Measurements from ENCODE around the gene ZNF598.
A peak's percentile ranks its signal among the peaks of the same experiment; 100 is the strongest.

ZNF598 gene

DNA sequence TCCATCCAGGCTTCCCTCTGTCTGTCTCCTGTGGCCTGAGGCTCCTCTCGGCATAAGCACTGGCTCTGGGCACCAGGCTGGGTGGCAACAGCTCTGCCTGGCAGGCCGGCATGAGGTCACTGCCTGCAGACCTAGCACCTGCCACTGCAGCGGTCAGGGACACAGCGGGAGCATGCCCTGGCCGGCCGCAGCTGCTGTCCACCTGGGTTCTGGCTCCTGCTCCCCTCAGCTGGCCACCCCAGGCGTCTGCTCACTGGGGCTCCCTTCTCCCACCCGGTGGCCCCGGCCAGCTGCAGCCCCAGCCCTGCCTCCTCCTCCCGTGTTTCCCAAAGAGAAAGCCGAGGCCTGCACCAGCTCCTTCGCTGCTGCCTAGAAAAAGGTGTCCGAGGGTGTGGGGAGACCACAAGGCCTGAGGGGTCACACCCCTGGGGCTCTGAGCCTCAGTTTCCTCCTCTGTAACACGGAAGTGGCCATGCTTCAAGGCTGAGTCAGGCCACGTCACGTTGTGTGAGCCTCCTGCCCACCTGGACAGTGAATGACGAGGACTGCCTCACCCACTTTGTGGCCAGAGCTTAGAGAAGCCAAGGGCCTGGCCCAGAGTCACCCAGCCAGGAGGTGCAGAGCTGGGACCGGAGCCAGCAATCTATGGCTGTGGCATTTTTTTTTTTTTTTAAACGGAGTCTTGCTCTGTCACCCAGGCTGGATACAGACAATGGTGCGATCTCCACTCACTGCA, 31.3 kb upstream of the ZNF598 start:
- no peak for TF ChIP-seq CTCF (IDR thresholded peaks at IDR 0.05; ENCODE audit: control insufficient read depth, insufficient read depth, low read depth, low read length, missing control alignments)
- DNase-seq (ENCODE audit: low read depth): no peak
- no peak overlapping the region for H3K4me3 ChIP-seq (ENCODE audit: control insufficient read depth, low read depth, low read length)

GRCh38 chr16:2040041-2040786, 30.6 kb upstream of the ZNF598 start:
- no peak overlapping the region for H3K4me3 ChIP-seq (ENCODE audit: control insufficient read depth, low read depth, low read length)
- no peak for TF ChIP-seq CTCF (IDR thresholded peaks at IDR 0.05; ENCODE audit: control insufficient read depth, insufficient read depth, low read depth, low read length, missing control alignments)
- no peak for DNase-seq (ENCODE audit: low read depth)

DNA sequence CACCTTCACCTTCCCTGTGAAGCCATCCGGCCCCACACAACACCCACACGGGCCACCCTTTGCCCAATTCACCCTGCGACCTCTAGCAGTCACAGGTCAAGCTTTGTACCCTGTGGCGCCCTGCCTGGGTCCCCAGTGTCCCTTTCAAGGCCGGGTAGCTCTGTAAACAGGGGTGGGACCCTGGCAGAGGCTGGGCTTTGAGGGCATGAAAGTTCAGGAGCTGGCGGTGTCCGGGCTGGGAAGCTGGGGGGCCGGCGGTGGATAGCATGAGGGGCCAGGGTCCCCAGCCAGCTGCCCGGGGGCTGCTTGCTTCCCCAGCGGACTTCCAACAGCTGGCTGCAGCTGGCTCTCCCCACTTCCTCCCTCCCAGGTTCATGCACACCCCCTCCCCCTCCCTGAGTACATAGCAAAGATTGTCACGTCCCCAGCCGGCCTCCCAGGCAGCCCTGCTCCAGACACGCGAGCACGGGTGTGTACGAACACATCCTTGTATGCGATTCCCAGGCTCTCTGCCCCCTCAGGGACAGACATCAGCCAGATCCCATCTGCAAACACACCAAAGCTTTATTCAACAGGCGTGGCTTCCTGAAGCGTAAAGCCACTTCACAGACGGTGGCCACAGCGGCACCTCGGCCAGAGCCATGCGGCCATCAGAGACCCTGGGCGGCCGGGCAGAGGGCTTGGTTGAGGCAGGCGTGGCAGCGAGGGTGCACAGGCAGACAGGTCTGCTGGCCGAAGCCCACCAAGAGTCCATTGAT, 29.8 kb upstream of the ZNF598 start:
- no peak overlapping the region for H3K4me3 ChIP-seq (ENCODE audit: control insufficient read depth, low read depth, low read length)
- DNase-seq (ENCODE audit: low read depth): peak; percentile 63
- TF ChIP-seq CTCF (IDR thresholded peaks at IDR 0.05; ENCODE audit: control insufficient read depth, insufficient read depth, low read depth, low read length, missing control alignments): no peak

DNA sequence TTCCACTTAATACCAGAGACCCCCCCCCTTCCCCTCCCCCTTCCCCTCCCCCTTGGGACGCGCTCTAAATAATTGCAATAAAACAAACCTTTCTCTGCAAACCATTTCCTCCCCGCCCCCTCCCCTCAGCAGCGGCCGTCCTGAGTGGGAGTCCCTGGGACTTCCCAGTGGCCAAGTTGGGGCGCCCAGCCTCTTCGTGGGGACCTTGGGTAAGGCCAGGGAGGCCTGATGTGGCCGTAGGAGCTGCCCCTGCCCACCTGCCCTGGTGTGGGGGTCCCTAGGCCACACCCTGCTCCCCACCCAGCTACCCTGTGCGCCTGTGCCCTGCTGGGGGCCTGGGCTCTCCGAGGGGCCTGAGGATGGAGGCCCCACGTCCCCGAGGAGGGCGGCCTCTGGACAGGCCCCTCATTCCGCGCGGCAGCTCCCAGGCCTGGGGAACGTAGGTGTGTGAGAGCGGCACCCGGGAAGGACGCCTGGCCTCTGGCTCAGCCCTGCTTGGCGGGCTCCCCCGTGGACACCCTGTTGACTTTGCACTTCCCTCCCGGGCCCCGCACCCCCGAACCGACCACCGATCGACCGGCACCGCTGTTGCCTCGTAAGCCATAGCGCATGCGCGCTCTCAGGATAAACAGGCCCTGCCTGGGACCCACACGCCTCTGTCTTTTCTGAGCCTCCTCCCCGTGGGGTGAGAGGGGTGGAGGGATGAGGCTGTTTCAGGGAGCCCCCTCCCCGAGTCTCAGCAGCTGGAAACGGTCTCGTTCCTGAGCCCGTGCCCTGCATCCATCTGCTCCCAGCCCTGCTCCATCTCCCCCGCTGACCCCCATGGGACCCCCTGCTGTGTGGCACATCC, 29.0 kb upstream of the ZNF598 start:
- TF ChIP-seq CTCF (IDR thresholded peaks at IDR 0.05; ENCODE audit: control insufficient read depth, insufficient read depth, low read depth, low read length, missing control alignments): no peak
- DNase-seq (ENCODE audit: low read depth): no peak

GRCh38 chr16:2037647-2038381, 28.2 kb upstream of the ZNF598 start:
- no peak for TF ChIP-seq CTCF (IDR thresholded peaks at IDR 0.05; ENCODE audit: control insufficient read depth, insufficient read depth, low read depth, low read length, missing control alignments)
- no peak overlapping the region for H3K4me3 ChIP-seq (ENCODE audit: control insufficient read depth, low read depth, low read length)
- no peak for DNase-seq (ENCODE audit: low read depth)

More for the DNA sequence above, 29.0 kb upstream of the ZNF598 start:
- no peak overlapping the region for H3K4me3 ChIP-seq (ENCODE audit: control insufficient read depth, low read depth, low read length)
